Lower leg skin (tissue), 3 donors: ENCODE measurements around the gene DPP6.

Experiments used
- POLR2A ChIP-seq, 2 donors: fragments of 450-650 bp; IDR thresholded peaks; one replicate each; pipeline ENCODE4 v1.6.1; 2016 to 2017; ENCODE audit warnings: antibody characterized with exemption in 2 of 2, mild to moderate bottlenecking in 1 of 2, moderate library complexity in 1 of 2
- TF ChIP-seq, protein P1 (sequence below), 3 donors: fragments of 450-650 bp; IDR thresholded peaks; one replicate each; pipeline ENCODE4 v1.5.1; 2016; ENCODE audit warnings: antibody characterized with exemption in 3 of 3, mild to moderate bottlenecking in 3 of 3, moderate library complexity in 2 of 3

DNA sequence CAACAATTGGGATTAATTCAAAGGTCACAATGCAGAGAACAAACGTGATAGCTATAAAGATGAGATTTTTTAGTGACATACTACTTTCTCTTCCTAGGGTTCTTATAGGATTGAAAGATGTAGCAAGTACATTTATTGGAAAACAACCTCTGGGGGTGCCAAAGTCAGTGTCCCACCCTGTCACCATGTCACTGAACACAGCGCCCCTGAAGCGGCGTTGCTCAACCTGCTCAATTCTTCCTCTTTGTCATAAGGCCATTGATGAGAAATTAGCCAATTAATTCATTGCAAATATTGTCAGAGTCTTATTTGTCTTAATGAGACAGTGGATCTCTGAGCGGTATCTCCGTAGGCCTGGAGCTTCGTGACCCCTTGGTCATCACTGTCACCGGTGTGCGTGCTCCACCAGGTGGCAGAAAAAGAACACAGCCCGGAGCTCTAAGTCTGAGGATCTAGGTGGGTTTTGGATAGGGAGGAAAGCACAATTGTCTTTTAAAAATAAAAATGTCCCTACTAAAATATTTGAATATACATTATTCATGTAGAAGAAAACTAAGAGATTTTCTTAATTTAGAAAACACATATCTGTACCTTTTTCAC is 588.2 kb downstream of the DPP6 start:
- TF ChIP-seq, protein P1, sequence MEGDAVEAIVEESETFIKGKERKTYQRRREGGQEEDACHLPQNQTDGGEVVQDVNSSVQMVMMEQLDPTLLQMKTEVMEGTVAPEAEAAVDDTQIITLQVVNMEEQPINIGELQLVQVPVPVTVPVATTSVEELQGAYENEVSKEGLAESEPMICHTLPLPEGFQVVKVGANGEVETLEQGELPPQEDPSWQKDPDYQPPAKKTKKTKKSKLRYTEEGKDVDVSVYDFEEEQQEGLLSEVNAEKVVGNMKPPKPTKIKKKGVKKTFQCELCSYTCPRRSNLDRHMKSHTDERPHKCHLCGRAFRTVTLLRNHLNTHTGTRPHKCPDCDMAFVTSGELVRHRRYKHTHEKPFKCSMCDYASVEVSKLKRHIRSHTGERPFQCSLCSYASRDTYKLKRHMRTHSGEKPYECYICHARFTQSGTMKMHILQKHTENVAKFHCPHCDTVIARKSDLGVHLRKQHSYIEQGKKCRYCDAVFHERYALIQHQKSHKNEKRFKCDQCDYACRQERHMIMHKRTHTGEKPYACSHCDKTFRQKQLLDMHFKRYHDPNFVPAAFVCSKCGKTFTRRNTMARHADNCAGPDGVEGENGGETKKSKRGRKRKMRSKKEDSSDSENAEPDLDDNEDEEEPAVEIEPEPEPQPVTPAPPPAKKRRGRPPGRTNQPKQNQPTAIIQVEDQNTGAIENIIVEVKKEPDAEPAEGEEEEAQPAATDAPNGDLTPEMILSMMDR (IDR thresholded peaks at IDR 0.05): no peak
- TF ChIP-seq POLR2A (IDR thresholded peaks at IDR 0.05): no peak
